CD4-positive, alpha-beta T cell treated with Interferon gamma for 1 hour (primary cell): ENCODE results near the gene REL.
"Not testable (repeated sequence)": the region's sequence is repeated elsewhere in the genome, so short reads cannot be mapped to it uniquely, and the experiment has no call there.

Source experiments
- DNase-seq: peaks from one replicate; pipeline ENCODE4 v3.0.0-alpha.2; 2020

Gene REL

DNA sequence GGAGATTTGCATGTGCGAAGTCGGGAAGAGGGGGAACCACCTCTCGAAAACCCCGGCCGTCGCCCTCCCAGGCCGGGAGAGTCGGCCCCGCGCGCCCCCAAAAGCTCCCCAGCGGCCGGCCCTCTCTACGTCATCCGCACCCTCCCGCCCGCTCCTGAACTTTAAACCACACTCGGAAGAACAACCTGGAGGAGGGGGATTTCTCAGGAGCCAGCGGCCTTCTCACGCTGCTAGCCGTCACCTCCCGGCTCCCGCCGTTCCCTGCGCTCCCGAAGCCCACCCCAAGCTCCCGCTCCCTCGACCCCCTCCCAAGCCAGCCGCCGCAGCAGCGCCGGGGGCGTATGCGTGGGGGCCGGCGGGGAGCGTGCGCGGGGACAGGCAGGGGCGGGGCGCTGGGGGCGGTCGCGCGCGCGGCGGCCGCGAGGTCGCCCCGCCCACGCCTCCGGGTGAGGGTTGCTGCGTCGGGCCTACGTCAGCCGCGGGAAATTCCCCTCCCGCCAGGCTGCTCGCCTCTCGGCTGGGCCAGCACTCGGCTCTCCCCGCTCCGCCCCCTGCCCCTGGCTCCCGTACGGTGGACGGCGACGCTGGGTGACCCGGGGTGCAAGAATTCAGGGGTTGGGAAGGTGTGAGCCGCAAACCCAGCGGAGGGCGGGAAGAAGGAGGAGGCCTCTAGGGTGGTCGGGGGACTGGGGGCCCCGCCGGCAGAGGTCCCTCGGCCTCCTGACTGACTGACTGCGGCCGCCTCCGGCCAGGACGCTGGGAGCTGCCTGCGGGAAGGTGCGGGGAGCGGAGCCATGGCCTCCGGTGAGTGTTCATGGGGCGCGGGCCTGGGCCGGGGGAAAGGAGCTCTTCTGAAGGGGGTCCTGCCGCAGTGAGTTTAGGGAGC is at the start of gene REL:
Gene REL, plus strand, starts transcription at position 528 of the 886 bp plus-strand sequence. Its CDS starts 267 bp downstream, at position 795.
- DNase-seq = peak; percentile 94

- DNase-seq = no peak
Measured at GRCh38 chr2:60831921-60832320, 49.5 kb upstream of the REL start.

- no peak for DNase-seq
Measured at GRCh38 chr2:60832621-60833020, 48.8 kb upstream of the REL start.

GRCh38 chr2:60834270-60834717 is 47.1 kb upstream of the REL start:
- DNase-seq = peak; percentile 15

DNA sequence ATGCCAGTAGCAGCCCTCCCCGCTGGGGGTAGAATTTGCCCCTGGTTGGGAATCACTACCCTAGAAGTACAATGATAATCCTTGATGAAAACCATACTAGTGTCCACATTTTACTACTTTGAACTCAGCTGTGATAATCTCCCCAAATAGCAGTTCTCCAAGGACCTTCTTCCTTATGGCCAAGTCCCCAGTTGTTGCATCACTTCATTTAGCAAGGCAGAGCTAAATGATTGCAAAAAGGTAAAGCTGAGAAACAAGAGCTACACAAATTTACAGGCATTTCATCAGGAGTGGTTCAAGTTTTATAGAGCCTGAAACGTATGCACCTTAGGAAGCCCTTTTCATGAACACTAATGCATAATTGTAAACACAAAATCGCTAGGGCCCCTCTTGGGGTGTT is 44.9 kb upstream of the REL start:
- DNase-seq = no peak

DNA sequence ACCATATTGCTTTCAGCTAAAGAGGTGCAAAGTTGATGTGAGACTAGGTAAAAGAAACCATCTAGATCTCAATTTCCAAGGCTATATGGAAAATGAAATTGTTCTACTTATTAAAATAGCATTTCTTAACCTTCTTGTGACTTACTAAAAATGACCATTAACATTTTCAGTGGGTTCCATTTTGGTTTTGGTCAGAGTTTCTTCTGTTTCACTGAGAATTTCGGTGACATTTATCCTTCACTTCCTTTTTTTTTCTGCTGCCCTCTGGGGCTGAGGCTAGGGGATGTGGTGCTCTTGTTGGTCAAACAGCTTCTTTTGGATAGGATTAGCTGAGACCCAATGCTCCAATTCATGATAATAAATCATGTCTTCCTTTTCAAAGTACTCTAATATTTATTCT is 44.3 kb upstream of the REL start:
- DNase-seq = no peak

GRCh38 chr2:60838481-60838880 is 42.9 kb upstream of the REL start:
- no peak for DNase-seq

- DNase-seq = no peak
Measured at GRCh38 chr2:60839126-60839813, 42.1 kb upstream of the REL start.

DNA sequence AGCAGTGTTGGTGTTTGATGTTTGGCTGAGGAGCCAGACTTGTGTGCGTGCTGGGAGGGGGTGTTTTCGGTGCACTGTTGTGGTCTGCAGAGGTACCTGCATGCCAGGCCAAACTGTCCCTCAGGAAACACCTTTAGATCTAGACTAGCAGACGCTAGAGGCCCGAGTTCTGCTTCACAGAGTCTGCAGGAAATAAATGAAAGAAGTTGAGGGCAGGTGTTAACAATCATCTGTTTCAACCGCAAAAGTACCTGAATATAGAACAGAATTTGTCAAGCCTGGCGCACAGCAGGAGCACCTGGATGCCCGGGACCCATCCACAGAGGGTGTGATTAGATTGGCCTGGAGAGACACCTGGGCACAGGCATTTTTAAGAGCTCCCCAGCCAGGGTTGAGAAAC is 40.5 kb upstream of the REL start:
- DNase-seq = peak; percentile 57

DNA sequence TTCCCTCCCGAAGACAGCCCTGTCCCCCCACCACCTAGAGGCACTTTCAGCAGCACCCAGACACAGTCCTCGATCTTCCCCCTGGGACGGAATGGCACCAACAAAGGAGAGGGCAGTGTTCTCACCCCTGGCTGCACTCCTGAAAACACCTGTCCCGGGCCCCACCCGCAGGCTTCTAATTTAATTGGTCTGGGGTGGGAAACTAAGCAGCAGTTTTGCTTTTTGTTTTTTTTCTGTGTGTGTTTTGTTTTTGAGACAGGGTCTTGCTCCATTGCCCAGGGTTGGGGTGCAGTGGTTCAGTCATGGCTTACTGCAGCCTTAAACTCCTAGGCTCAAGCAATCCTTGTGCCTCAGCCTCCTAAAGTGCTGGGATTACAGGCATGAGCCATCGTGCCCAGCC is 38.4 kb upstream of the REL start:
- no peak for DNase-seq

GRCh38 chr2:60844105-60844504 is 37.3 kb upstream of the REL start:
- DNase-seq = no peak

GRCh38 chr2:60847854-60848253 is 33.5 kb upstream of the REL start:
- no peak for DNase-seq

- DNase-seq = no peak
Measured at GRCh38 chr2:60849187-60849586, 32.2 kb upstream of the REL start.

DNA sequence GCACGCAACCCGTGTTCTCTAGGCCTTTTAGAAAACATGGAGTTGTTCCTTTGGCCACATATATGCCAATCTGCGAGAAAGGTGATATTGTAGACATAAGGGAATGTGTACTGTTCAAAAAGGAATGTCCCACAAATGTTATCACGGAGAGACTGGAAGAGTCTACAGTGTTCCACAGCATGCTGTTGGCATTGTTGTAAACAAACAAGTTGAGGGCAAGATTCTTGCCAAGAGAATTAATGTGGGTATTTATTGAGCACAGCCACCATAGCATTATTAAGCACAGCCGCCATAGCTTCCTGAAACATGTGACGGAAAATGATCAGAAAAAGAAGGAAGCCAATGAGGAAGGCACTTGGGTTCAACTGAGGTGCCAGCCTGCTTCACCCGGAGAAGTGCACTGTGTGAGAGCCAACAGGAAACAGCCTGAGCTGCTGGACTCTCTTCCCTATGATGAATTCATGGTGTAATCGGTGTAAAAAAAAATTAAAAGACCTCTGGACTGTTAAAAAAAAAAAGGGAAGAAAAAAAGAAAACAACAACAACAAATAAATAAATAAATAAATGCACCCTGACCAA is 29.0 kb upstream of the REL start:
- peak; percentile 33 for DNase-seq

GRCh38 chr2:60853531-60853930 is 27.8 kb upstream of the REL start:
- DNase-seq = no peak

DNA sequence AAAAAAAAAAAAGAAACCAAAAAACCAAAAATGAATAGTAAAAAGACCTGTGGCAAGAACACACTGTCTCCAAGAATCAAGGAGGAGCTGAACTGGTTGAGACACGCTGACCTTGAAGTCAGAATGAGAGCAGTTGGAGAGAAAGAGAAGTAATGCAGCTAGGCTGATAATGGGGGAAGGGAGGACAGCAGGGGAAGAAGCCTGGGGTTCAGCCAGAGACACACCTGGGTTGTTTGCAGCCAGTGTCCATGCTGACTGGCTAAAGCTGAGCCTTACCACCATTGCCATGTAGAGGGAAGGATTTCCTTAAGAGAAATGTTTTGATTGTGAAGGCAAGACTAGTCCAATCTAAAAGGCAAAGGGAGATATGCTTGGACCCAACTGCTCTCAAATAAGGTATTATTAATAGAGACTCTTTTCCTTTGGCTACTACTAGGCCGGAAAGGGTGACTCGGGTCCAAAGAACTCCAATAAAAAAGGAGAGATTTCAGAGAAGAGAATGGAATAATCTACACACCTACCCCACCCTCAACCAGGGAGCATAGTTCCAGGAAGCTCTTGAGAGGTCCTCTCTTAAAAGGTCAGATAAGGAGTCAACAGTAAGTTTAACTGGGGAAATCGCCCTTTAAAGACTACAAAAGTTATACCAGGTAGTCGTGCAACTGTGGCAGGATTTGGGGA is 25.2 kb upstream of the REL start:
- no peak for DNase-seq

DNA sequence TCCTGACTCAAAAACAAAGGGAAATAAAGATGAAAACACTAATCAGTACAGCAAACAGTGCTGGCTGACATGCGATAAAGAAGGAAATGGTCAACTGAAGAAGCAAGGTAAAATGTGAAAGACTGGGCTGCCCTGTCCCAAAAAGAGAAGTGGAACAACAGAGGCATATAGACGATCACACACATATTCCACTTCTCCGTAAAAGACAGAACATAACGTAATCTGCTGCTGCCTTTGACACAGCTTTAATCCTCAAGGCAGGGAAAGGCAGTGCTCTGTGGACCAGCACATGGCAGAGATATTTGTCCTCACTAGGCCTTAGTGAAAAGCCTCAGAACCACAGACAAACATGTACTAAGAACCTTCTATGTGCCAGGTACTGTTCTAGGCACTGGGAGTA is 24.3 kb upstream of the REL start:
- DNase-seq = no peak

- DNase-seq = no peak
Measured at GRCh38 chr2:60858897-60859311, 22.5 kb upstream of the REL start.

- no peak for DNase-seq
Measured at GRCh38 chr2:60861736-60862135, 19.6 kb upstream of the REL start.

DNA sequence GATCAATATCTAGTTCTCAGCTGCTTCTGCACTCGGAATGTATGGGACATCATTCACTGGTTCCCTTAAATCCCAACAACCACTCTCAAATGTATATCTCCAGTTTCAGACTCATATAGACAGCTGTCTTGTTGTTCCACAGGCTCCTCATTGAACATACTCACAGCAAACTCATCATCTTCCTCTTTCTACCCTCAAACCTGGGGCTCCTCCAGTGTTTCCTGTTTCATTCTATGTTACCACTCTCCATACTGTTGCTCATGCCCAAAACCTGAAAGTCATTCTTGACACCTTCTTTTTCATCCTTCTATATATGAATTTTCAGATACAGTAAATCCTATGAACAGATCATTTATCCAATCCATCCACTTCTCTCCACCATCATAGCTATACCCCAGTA is 18.7 kb upstream of the REL start:
- DNase-seq = no peak

GRCh38 chr2:60865361-60865760 is 16.0 kb upstream of the REL start:
- not testable (repeated sequence) for DNase-seq

DNA sequence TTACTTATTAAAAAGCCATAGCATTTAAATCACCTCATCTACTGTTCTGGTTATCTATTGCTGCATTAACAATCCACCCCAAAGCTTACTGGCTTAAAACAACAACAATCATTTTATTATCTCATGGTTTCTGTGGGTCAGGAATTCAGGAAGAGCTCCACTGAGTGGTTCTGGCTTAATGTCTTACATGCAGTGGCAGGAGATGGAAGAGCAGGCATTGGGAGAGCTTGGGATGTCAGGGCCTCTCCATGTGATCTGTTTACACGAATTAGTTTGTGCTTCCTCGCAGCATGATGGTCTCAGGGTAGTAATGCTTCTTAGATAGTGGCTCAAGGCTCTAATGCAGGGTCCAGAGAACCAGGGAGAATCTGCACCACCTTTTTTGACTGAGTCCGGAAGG is 14.4 kb upstream of the REL start:
- DNase-seq = no peak

DNA sequence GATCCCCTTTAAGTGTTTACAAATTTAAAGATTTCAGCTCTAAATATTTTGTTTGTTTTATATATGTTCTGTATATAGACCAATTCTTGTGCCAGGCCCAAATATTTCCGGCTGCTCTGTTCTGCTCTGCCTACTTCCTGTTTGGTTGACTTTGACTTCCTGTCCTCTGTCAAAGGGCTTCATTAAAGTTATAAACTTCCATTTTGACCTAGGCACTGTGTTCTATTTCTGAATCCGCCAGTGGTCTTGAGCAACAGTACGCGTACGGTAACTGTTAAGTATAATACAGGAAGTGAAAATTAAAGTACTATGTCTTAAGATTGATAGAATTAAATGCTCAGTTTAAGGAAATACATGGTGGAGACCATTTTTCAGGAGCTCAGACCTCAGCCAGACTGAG is 13.5 kb upstream of the REL start:
- DNase-seq = peak; percentile 60
